ENCODE measurements around the gene PLXNC1. TPM values are rescaled to one million over a fixed set of nuclear protein-coding genes. Genes with fewer than 3 reads are reported as not detected.
A peak's percentile ranks its signal among the peaks of the same experiment; 100 is the strongest.

PLXNC1 gene
- polyA plus RNA-seq, 1 experiment: 2.2 TPM

GRCh38 chr12:94261119-94261518, 112.7 kb downstream of the PLXNC1 start:
- DNase-seq (ENCODE audit: low read depth): no peak
- TF ChIP-seq, protein P1, sequence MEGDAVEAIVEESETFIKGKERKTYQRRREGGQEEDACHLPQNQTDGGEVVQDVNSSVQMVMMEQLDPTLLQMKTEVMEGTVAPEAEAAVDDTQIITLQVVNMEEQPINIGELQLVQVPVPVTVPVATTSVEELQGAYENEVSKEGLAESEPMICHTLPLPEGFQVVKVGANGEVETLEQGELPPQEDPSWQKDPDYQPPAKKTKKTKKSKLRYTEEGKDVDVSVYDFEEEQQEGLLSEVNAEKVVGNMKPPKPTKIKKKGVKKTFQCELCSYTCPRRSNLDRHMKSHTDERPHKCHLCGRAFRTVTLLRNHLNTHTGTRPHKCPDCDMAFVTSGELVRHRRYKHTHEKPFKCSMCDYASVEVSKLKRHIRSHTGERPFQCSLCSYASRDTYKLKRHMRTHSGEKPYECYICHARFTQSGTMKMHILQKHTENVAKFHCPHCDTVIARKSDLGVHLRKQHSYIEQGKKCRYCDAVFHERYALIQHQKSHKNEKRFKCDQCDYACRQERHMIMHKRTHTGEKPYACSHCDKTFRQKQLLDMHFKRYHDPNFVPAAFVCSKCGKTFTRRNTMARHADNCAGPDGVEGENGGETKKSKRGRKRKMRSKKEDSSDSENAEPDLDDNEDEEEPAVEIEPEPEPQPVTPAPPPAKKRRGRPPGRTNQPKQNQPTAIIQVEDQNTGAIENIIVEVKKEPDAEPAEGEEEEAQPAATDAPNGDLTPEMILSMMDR (IDR thresholded peaks at IDR 0.05; ENCODE audit: insufficient read depth, low read depth, low read length): no peak
- CTCF ChIA-PET: interaction anchor here (1.4 kb wide), 1 partner anchor 172 kb away, joined by 3 read pairs; no protein-coding TSS in a partner anchor
- H3K36me3 ChIP-seq (ENCODE audit: control insufficient read depth, insufficient read depth, low read length): no peaks in the 10 kb centered on the region; the same call in 1 of the 2 replicates
- POLR2A ChIA-PET: no interaction called here
- H3K4me3 ChIP-seq (ENCODE audit: low read depth, low read length): no peak overlapping the region
- no peaks in the 10 kb centered on the region for H3K27me3 ChIP-seq (ENCODE audit: control insufficient read depth, insufficient read depth, low read length)

DNA sequence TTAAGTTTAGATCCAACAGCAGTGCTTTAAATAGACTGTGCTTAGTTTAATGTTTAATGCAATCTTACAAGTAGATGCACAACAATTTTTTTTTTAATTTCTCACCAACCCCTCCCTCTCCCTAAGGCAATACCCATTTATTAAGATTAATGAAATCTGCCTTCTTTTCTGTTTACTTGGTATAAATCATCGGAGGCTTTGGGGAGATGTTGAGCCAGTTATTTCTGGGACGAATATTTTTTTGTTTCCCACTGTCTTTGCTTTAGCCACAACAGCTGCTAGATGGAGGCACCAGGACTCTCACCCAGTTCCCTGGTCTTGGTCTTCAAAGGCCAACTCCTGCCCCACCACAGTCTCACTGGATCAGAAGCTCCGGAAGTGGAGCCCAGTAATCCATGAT, 113.4 kb downstream of the PLXNC1 start:
- POLR2A ChIA-PET: no interaction called here
- Histone ChIP-seq H3K27me3 (ENCODE audit: control insufficient read depth, insufficient read depth, low read length) (no peaks in the 10 kb centered on the region), H3K36me3 (ENCODE audit: control insufficient read depth, insufficient read depth, low read length) (no peaks in the 10 kb centered on the region; the same call in 1 of the 2 replicates), H3K4me3 (ENCODE audit: low read depth, low read length) (peak overlapping the region; percentile 19)
- CTCF ChIA-PET: interaction anchor here (1.4 kb wide), 1 partner anchor 172 kb away, joined by 3 read pairs; no protein-coding TSS in a partner anchor
- no peak for DNase-seq (ENCODE audit: low read depth)
- TF ChIP-seq, protein P1 (IDR thresholded peaks at IDR 0.05; ENCODE audit: insufficient read depth, low read depth, low read length): no peak

GRCh38 chr12:94262228-94263010, 114.0 kb downstream of the PLXNC1 start:
- H3K4me3 ChIP-seq (ENCODE audit: low read depth, low read length): peak overlapping the region; percentile 41
- TF ChIP-seq, protein P1 (IDR thresholded peaks at IDR 0.05; ENCODE audit: insufficient read depth, low read depth, low read length): no peak
- POLR2A ChIA-PET: no interaction called here
- no peaks in the 10 kb centered on the region for H3K27me3 ChIP-seq (ENCODE audit: control insufficient read depth, insufficient read depth, low read length)
- no peaks in the 10 kb centered on the region; the same call in 1 of the 2 replicates for H3K36me3 ChIP-seq (ENCODE audit: control insufficient read depth, insufficient read depth, low read length)
- DNase-seq (ENCODE audit: low read depth): peak; percentile 95
- CTCF ChIA-PET: interaction anchor here (0.7 to 1.4 kb wide), 2 partner anchors 114 to 171 kb away, joined by 3 read pairs; partner anchors contain the start of gene PLXNC1

DNA sequence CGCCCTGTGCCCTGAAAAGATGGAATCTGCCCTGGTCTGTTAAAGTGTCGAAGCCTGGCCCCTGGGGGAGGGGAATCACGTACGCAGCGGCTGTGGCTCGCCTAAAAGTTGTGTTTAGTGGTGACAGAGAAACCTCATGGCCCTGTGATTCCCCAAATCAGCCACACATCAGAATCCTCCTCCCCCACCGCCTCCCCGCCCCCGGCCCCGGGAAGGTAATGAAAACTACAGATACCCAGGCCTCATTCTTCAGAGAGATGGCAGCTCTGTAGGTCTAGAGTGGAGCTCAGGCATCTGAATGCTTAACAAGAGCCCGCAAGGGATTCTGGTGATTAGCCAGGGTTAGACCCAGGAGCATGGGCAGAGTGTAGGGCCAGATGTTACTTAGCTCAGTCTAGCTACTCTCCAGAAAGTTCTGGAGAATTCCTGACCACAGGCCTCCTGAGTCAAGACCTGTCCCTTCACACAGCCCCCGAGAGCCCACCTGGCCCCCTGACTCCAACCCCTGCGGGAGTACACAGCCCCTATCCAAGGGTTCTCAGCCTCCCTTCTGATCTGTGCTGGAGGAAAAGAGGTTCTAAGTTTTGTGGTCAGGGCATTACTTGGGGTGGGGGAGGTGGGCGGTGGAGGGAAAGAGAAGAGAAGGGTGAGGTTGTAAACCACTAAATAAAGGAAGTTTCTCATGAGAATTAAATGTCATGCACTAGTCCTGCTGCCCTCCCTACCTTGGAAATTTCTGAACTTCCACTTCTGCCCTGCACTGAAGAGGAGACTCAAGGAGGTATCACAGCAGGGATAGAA, 114.8 kb downstream of the PLXNC1 start:
- TF ChIP-seq, protein P1 (IDR thresholded peaks at IDR 0.05; ENCODE audit: insufficient read depth, low read depth, low read length): no peak
- Histone ChIP-seq H3K4me3 (ENCODE audit: low read depth, low read length) (no peak overlapping the region), H3K27me3 (ENCODE audit: control insufficient read depth, insufficient read depth, low read length) (no peaks in the 10 kb centered on the region), H3K36me3 (ENCODE audit: control insufficient read depth, insufficient read depth, low read length) (no peaks in the 10 kb centered on the region; the same call in 1 of the 2 replicates)
- DNase-seq (ENCODE audit: low read depth): no peak
- ChIA-PET POLR2A (no interaction called here), CTCF (interaction anchor here (0.6 to 0.7 kb wide), 2 partner anchors 115 to 219 kb away, joined by 3 to 5 read pairs; partner anchors contain the start of gene PLXNC1)

Measured in BJ (cell line).